Activated B cell treated with CpG ODN at 0.5 μM for 24 hours (primary cell): ENCODE data around the gene YES1. TPM values are rescaled to one million over a fixed set of nuclear protein-coding genes. Genes with fewer than 3 reads are reported as not detected.

ENCODE experiments used
- ATAC-seq: fragments of 200-7000 bp; cut with Tn5 transposase; one replicate; pipeline ENCODE4 v1.10.0; 2021; ENCODE audit warnings: low read depth, mild to moderate bottlenecking, moderate library complexity
- CTCF ChIA-PET: fragments of 350-600 bp; sonication (Branson Sonifier 250); formaldehyde crosslinking; loops from one replicate; lab custom pipeline; 2021; ENCODE audit warnings: antibody characterized with exemption; lab: Charles Lee
- POLR2A ChIA-PET: fragments of 350-600 bp; sonication (Branson Sonifier 250); formaldehyde crosslinking; loops from one replicate; lab custom pipeline; 2021; ENCODE audit warnings: antibody characterized with exemption; lab: Charles Lee
- DNase-seq: peaks from one replicate; pipeline ENCODE4 v3.0.0; 2022
- H3K27ac Mint-ChIP-seq: one replicate; pipeline ENCODE4 v1.8.0; 2020; ENCODE audit warnings: mixed read lengths
- H3K27me3 Mint-ChIP-seq: one replicate; pipeline ENCODE4 v1.8.0; 2021; ENCODE audit warnings: mixed read lengths
- H3K36me3 Mint-ChIP-seq: one replicate; pipeline ENCODE4 v1.8.0; 2021; ENCODE audit warnings: low read depth, mixed read lengths
- H3K4me1 Mint-ChIP-seq: one replicate; pipeline ENCODE4 v1.8.0; 2021; ENCODE audit warnings: mixed read lengths
- H3K4me3 Mint-ChIP-seq: one replicate; pipeline ENCODE4 v1.8.0; 2020; ENCODE audit warnings: mild to moderate bottlenecking, mixed read lengths
- H3K9me3 Mint-ChIP-seq: one replicate; pipeline ENCODE4 v1.8.0; 2020; ENCODE audit warnings: mixed read lengths
- intact Hi-C: fragments of 100-400 bp; cut with micrococcal nuclease; formaldehyde crosslinking; loops from one replicate; pipeline ENCODE4 v1.15.1; 2024
- total RNA-seq: library from RNA; stranded (reverse); gene quantifications from 2 replicates; pipeline ENCODE4 v1.2.3, GENCODE V29; 2022
- TF ChIP-seq, protein P1 (sequence below): fragments of 200-600 bp; IDR thresholded peaks from one replicate; pipeline ENCODE4 v1.8.0; 2022; ENCODE audit warnings: antibody characterized with exemption, mild to moderate bottlenecking

YES1 gene
- total RNA-seq, 1 donor from 2014 or later, result 0.35 TPM

DNA sequence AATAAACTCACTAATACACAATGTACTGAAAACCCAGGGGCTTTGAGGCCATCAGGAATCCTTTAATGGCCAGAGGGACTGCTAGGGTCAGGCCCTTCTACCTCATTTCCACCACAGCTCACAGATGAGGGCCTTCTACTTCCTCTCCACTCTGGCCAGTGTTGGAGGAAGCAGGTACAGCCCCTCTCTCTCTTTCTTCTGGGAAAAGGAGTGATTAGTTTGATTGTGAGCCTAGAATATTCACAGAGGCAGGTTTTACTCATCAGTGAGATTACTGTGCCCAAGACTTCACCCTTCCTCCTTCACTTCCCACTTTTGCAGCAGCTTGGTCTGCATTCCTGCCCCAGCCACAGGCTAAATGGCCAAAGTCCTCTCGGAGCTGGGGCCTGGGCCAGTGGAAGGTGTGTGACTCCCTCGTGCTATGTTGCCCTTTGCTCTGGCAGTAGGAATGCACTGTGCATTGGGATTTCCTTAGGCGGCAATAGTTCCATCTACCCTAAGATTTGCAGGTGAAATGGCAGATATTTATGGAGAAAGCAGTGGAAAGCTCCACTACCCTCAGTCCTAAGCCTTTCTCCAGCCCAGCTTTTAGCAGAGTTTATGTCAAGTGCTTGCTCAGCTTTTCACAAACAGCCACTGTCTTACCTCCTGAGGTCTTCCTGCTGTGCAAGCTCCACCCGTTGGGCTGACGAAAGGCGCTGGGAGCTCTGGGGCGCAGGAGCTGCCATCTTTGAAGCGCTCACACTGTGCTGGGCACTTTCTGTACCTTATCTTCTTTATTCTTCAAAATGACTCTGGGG is 36.2 kb upstream of the YES1 start:
- intact Hi-C loops, result no loop called here
- Mint-ChIP-seq H3K27me3 (peaks cover 3% of the 10 kb centered on the region), H3K27ac (no peak overlapping the region), H3K4me1 (no peaks in the 10 kb centered on the region), H3K9me3 (no peaks in the 10 kb centered on the region), H3K4me3 (no peak overlapping the region), H3K36me3 (no peaks in the 10 kb centered on the region)
- TF ChIP-seq, protein P1, sequence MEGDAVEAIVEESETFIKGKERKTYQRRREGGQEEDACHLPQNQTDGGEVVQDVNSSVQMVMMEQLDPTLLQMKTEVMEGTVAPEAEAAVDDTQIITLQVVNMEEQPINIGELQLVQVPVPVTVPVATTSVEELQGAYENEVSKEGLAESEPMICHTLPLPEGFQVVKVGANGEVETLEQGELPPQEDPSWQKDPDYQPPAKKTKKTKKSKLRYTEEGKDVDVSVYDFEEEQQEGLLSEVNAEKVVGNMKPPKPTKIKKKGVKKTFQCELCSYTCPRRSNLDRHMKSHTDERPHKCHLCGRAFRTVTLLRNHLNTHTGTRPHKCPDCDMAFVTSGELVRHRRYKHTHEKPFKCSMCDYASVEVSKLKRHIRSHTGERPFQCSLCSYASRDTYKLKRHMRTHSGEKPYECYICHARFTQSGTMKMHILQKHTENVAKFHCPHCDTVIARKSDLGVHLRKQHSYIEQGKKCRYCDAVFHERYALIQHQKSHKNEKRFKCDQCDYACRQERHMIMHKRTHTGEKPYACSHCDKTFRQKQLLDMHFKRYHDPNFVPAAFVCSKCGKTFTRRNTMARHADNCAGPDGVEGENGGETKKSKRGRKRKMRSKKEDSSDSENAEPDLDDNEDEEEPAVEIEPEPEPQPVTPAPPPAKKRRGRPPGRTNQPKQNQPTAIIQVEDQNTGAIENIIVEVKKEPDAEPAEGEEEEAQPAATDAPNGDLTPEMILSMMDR, result no peak
- POLR2A ChIA-PET, result no interaction called here
- DNase-seq (no peak), ATAC-seq (no peak)
- CTCF ChIA-PET, result interaction anchor here (1.0 to 1.1 kb wide), 2 partner anchors 9 kb away, joined by 3 read pairs; no protein-coding TSS in a partner anchor

DNA sequence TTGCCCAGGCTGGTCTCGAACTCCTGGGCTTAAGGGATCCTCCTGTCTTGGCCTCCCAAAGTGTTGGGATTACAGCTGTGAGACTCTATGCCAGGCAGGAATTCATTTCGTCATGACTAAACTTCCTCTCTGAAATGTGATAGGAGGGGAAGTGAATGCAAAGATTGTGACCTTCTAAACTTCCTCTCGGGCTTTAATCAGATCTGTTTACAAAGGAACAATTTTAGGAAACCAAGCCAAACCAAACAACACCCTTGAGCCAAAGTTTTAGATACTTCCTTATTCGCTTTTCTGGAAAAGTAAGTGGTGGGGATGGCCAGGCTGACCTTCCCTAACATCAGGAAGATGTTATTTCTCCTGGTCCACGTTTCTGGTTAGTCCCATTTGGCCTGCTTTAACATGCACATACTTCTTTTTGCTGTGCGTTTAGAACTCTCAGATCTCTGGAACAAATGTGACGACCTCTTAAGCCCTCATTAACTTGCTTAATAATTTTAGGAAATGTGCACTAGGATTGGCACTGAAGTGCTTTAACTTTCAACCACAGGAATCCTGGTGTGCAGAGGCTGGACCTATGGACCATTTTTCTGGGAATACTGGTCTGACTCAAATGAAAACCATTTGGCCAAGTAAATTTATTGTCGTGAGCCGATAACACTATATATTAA is 33.2 kb upstream of the YES1 start:
- Mint-ChIP-seq H3K4me1 (no peaks in the 10 kb centered on the region), H3K27me3 (peaks cover 3% of the 10 kb centered on the region), H3K4me3 (no peak overlapping the region), H3K36me3 (no peaks in the 10 kb centered on the region), H3K27ac (no peak overlapping the region), H3K9me3 (no peaks in the 10 kb centered on the region)
- intact Hi-C loops, result no loop called here
- TF ChIP-seq, protein P1, result no peak
- ChIA-PET CTCF (no interaction called here), POLR2A (no interaction called here)
- DNase-seq (no peak), ATAC-seq (no peak)

DNA sequence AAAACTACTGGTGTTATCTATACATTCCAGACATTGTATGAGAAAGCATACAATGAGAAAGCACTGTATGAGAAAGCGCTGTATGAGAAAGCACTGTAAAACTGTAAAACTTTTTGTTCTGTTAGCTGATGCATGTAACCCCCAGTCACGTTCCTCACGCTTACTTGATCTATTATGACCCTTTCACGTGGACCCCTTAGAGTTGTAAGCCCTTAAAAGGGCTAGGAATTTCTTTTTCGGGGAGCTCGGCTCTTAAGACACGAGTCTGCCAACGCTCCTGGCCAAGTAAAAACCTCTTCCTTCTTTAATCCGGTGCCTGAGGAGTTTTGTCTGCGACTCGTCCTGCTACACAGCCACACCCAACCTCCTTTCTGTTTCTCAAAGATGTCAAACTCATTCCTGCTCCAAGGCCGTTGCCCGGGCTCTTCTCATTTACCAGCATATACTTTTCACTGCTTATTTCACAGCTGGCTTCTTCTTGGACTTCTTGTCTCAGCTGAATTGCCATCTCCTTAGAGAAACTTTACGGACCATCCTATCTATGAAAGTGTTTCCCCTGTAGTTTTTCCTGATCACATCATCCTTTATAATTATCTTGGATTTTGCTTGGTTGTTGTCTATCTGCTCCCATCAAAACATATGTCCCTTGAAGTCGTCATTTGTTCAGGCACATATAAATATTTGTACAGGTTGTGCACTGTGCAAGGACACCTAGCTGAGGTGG is 29.8 kb upstream of the YES1 start:
- CTCF ChIA-PET, result interaction anchor here (1.2 to 1.6 kb wide), 2 partner anchors 9 to 11 kb away, joined by 3 to 7 read pairs; no protein-coding TSS in a partner anchor
- no peaks in the 10 kb centered on the region for H3K36me3 Mint-ChIP-seq
- TF ChIP-seq, protein P1, result no peak
- ATAC-seq (no peak), DNase-seq (no peak)
- H3K27ac Mint-ChIP-seq, result no peak overlapping the region
- POLR2A ChIA-PET, result no interaction called here
- H3K4me3 Mint-ChIP-seq, result no peak overlapping the region
- H3K27me3 Mint-ChIP-seq, result peaks cover 9% of the 10 kb centered on the region
- no peaks in the 10 kb centered on the region for H3K4me1 Mint-ChIP-seq
- intact Hi-C loops, result no loop called here
- H3K9me3 Mint-ChIP-seq, result no peaks in the 10 kb centered on the region

DNA sequence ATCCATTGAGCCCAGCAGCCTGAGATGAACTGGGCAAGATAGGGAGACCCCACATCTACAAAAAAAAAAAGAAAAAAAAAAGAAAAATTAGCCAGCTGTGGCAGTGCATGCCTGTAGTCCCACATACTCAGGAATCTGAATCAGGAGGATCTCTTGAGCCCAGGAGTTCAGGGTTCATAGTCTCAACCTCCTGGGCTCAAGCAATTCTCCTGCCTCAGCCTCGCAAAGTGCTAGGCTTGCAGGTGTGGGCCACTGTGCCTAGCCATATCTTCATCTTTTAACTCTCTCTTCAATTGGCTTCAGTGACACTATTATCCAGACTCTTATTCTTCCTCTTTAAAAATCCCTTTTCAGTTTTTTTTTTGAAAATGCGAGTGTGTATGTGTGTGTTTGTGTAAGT is 28.5 kb upstream of the YES1 start:
- Mint-ChIP-seq H3K4me1 (no peaks in the 10 kb centered on the region), H3K4me3 (no peak overlapping the region), H3K36me3 (no peaks in the 10 kb centered on the region), H3K27me3 (peaks cover 9% of the 10 kb centered on the region), H3K27ac (no peak overlapping the region), H3K9me3 (no peaks in the 10 kb centered on the region)
- ATAC-seq (no peak), DNase-seq (no peak)
- ChIA-PET POLR2A (no interaction called here), CTCF (interaction anchor here (1.6 to 2.7 kb wide), 2 partner anchors 10 to 100 kb away, joined by 7 to 14 read pairs; no protein-coding TSS in a partner anchor)
- TF ChIP-seq, protein P1, result no peak
- intact Hi-C loops, result no loop called here
